AG10803 (cell line): ENCODE data around the gene RBM26.

Experiments used
- DNase-seq: peaks from one replicate; pipeline ENCODE4 v3.0.0; 2010; ENCODE audit warnings: low read depth
- H3K4me3 ChIP-seq: 2 replicates; pipeline ENCODE4 v1.5.1; 2011; ENCODE audit warnings: mild to moderate bottlenecking, low read length, control low read depth
- CTCF ChIP-seq: conservative IDR thresholded peaks from 2 replicates; pipeline ENCODE4 v1.5.1; 2011; ENCODE audit warnings: mild to moderate bottlenecking, low read length, control low read depth, inconsistent platforms

Gene RBM26

GRCh38 chr13:79379274-79379673, 26.8 kb downstream of the RBM26 start:
- TF ChIP-seq CTCF: no peak

GRCh38 chr13:79376843-79377242, 29.2 kb downstream of the RBM26 start:
- no peak for DNase-seq
- TF ChIP-seq CTCF: no peak
- no peak overlapping the region for H3K4me3 ChIP-seq

More at GRCh38 chr13:79379274-79379673, 26.8 kb downstream of the RBM26 start:
- no peak overlapping the region for H3K4me3 ChIP-seq
- no peak for DNase-seq

- no peak for TF ChIP-seq CTCF
- H3K4me3 ChIP-seq: no peak overlapping the region
- DNase-seq: no peak
Observed at GRCh38 chr13:79374578-79374977, 31.5 kb downstream of the RBM26 start.

GRCh38 chr13:79373916-79374315, 32.1 kb downstream of the RBM26 start:
- H3K4me3 ChIP-seq: no peak overlapping the region
- no peak for TF ChIP-seq CTCF
- DNase-seq: no peak

- no peak overlapping the region for H3K4me3 ChIP-seq
- no peak for TF ChIP-seq CTCF
- no peak for DNase-seq
Observed at GRCh38 chr13:79369226-79369625, 36.8 kb downstream of the RBM26 start.

- no peak for TF ChIP-seq CTCF
- H3K4me3 ChIP-seq: no peak overlapping the region
- DNase-seq: no peak
Observed at GRCh38 chr13:79365981-79366380, 40.1 kb downstream of the RBM26 start.

- no peak for DNase-seq
- H3K4me3 ChIP-seq: no peak overlapping the region
- no peak for TF ChIP-seq CTCF
Observed at GRCh38 chr13:79361299-79361698, 44.8 kb downstream of the RBM26 start.
